GM18508 (cell line): ENCODE data around the gene MAML2.
"Not testable (repeated sequence)": the region's sequence is repeated elsewhere in the genome, so short reads cannot be mapped to it uniquely, and the experiment has no call there.

Source experiments
- ATAC-seq: cut with Tn5 transposase; IDR thresholded peaks from one replicate; pipeline ENCODE4 v1.9.1; 2021; ENCODE audit warnings: moderate number of reproducible peaks; ENCODE audit not compliant: insufficient read depth, unreplicated experiment

Gene MAML2

DNA sequence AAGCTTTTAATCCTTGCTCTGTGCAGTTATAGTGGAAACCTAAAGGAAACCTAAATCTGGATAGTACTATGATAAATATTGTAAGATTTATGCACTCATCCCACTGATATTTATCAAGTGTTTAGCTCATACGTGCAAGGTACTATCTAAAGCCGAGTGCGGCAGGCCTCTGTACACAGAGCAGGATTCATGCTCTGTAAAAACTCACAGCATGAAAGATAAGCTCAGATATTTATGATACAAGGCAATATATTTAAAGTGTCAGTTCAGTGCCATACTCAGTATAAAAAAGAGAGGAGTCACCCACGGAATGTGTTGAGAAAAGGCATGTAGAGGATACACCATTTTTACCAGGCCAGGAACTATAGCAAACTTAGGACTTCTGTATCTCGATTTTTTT lies 66.2 kb downstream of the MAML2 start:
- no peak for ATAC-seq

DNA sequence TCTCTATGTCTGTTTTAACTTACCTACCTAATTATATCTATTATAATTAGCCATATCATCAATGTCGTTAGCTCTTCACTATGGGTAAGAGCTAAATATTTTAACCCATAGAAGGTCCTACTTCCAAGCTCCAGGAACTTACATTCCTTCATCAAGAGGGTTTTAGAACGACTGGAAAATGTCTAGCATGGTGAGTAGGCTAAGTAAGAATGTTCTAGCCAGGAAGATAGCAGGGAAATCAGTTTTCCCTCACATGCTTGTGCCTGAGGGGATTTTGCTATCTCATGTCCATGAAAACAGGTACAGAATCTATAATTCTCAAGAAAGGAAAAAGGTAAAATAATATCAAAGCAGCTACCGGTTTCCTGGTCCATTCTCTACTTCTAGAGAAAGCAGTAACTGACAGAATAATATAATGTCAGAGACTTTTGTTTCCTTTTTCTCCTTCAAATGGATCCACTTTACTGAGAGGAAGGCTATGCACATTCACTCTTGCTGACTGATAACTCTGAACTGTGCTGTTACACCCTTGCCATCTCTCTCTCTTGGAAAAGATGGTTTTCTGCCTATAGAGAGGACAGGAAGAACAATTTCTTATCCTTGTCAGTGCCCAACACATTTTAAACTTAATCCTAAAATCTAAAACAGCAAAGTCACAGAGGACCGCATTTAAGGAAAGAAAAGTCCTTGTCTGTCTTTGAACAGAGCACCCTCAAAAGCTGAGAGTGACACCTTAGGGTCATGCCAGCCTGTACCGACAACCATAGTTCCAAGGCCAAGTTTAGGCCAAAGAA lies 67.0 kb downstream of the MAML2 start:
- ATAC-seq: no peak

DNA sequence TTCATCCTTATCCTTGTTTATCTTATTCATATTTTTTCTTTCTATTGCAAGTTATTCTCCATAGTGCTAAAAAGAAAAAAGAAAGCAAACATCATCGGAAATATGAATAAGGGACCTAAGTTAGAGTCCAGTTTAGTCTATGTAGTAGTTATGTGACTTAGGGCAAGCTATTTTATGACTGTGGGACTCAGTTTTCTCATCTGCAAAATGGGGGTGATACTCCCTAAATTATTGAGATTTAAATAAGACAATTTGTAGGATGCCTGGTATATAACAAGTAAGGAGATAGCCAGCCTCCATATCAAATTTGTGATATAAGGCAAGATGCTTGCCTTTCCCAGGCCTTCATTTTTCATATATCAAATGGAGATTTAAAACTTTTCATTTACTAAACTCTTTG lies 69.5 kb downstream of the MAML2 start:
- no peak for ATAC-seq

DNA sequence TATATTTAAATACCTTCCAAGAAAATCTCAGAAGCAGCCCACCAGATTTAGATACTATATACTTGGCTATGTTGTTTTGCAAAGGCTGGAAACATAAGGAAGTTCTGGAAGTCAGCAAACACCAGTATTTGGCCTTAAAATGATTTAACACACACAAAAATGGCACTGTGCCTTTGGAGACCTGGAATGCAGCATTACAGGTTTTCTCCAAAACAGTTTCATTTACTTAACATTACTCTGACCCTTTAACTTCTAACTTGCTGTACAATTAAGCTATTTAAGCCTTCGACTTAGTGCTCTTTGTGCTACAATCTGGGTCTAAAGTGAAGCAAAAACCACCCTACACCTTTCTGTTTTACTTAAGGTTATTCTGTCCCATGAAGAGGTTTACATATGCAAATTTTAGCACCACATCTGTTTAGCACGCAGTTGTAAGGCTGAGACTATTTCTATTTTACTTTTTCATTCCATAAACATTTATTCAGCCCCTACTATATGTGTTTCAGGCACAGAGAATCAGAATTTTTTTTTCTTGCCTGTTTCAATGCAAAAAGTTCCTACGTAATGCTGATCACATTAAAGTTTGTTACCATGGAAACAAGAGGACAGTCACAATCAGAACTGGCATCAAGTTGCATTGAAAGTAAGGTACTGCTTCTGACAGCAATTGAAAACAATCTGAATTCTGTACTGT lies 70.3 kb downstream of the MAML2 start:
- ATAC-seq: no peak

GRCh38 chr11:96271777-96272176 lies 71.2 kb downstream of the MAML2 start:
- no peak for ATAC-seq

- ATAC-seq: not testable (repeated sequence)
Measured at GRCh38 chr11:96271352-96271751, 71.6 kb downstream of the MAML2 start.

GRCh38 chr11:96268527-96268926 lies 74.5 kb downstream of the MAML2 start:
- ATAC-seq: not testable (repeated sequence)

DNA sequence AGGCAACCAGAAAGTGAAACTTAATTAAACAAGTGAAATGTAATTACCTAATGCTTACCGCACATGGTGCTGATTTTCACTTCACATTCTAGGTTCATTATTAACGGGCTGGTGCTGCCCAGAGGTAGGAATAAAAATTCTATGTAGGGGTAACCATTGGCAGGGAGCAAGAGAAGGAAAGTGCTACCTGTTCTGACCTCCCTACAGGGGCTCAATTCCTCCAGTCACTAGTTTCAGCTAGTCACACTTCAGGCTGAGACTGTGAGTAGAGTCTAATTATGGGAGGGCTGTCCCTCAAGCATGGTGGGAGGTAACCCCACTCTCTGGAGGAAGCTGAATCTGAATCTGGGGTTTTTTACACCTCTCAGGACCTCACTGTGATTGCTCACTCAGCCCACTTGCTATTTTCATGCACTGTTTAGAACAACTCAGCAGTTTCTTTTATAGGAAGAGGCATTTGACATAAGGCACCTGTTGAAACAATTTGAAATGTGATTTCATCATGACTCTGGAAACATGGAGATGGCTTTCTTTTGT lies 75.4 kb downstream of the MAML2 start:
- peak; percentile 89 for ATAC-seq

DNA sequence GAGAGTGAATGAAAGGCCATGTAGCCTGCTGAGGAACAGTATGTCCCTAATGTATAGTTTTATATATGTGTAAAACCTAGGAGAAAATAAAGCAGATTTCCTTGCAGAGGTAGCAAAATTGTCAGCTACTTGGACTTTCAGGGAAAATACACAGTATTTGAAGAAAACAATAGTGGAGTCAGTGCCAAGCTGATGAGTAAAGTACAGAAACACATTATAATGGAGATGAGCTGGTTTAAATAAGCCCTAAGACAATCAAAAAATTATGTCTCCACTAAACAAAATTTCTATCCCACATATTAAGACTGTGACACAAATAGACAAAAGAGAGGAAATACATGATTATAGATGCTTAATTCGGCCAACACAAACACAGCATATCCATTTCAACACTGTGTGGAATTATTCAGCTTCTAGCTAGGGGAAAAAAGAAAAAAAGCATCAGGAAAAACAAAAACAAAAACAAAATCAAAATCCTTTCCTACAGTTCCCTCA lies 75.9 kb downstream of the MAML2 start:
- no peak for ATAC-seq

DNA sequence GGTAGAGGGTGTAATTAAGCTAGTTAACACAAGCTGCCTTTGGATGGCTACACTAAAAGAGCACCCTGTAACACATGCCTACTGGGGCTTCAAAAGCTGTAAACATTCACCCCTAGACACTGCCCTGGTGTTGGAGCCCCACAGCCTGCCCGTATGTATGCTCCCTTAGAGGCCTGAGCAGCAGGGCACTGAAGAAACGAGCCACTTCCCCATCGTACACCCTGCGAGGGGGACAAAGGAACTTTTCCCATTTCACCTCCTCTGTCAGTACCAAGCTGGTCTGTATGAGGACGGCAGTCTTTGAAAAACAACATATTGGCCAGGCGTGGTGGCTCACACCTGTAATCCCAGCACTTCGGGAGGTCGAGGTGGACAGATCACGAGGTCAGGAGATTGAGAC lies 77.0 kb downstream of the MAML2 start:
- ATAC-seq: no peak

DNA sequence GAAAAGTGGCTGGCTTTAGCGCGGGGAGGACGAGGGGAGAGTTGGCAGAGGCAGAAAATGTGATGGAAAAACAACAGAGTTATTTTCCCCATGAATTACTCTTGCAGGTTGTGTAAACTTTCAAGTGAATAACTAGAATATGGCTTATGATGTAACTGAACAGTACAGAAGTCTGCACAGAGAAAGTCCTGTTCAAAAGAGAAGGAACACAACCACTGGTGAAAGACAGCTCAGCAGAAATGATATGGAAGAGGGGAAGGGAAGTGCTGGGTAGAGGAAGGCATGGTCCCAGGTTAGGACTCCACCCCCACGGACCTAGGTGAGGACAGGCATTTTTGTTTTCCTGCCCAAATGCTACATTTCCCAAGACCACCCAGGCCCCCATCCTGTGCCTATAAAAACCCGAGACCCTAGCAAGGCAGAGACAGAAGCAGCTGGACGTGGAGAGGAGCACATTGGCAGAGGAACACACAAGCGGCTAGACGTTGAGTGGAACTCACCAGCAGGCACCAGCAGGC lies 77.7 kb downstream of the MAML2 start:
- no peak for ATAC-seq

DNA sequence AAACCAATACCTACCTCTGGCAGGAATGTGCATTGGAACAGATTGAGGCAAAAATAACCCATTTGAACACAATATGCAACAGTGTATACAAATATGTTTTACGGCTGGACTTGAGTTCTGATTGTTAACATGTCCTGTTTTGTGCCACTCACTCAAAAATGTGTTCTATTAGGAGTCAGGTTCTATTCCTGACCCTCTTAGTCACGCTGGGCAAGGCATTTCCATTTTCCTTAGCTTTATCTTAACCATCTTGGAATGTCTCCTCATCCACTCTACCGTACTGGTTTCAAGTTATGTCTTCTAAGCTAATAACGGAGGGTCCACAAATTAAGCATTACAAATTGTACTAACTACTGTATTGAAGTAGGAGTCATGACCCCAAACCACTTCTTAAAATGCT lies 78.6 kb downstream of the MAML2 start:
- ATAC-seq: no peak

- no peak for ATAC-seq
Measured at GRCh38 chr11:96263238-96263763, 79.7 kb downstream of the MAML2 start.

GRCh38 chr11:96260532-96260931 lies 82.5 kb downstream of the MAML2 start:
- ATAC-seq: no peak

- ATAC-seq: no peak
Measured at GRCh38 chr11:96260067-96260511, 82.9 kb downstream of the MAML2 start.

DNA sequence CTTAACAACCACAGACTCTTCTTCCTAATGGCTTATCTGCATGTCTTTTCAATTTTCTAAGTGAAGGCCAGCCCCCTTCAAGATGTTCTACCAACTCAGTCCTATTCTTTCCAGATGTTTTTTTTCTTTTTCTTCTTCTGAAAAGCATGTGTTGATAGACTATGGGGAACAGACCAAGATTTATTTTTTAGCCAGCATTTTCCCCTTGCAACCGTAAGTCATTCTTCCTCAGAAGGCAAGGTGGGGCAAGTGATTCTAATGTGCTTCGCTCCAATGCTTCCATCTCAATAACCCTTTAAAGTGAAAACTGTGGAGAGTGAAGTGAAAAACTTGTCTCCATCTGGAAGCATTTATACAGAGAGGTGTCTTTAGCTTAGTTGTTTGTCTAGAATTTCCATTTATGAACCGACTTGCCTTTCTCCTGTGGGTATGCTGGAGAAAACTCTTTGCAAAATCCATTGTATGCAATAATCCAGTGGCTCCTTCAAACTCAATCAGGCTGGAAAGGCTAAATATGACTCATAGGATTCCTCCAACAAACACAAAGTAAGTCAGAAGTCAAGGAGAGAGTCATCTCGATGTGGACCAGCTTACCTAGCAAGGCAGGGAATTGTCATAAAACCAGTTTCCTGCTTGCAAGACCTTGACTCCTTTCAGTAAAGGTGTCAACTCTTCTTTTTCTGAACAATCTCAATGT lies 83.7 kb downstream of the MAML2 start:
- ATAC-seq: no peak

GRCh38 chr11:96257972-96258934 lies 84.7 kb downstream of the MAML2 start:
- peak; percentile 73 for ATAC-seq

DNA sequence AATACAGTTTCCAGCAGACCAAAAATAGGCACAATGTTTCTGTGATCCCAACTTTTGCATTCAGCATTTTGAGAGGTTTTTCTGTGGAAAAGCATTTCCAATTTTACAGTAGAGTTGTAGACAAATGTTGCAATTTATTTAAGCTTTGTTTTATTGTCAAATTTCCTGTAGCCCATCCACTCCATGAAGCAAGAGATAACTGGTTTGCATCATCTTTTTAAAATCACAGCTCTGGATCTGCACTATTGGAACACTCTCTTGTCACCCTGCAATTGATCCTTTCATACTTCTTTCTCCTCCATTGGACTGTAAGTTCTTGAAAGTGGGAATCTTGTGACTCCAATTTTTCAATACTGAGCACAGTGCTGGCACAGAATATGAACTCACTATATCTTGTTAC lies 86.0 kb downstream of the MAML2 start:
- no peak for ATAC-seq
